Psoas muscle (tissue), 8 donors: ENCODE results near the gene DNAJB14. TPM values are rescaled to one million over a fixed set of nuclear protein-coding genes. Genes with fewer than 3 reads are reported as not detected.

Source experiments
- ATAC-seq, 4 donors: fragments of 200-7000 bp; cut with Tn5 transposase; one replicate each; pipeline ENCODE4 v1.9.1; 2020; ENCODE audit warnings: moderate library complexity in 3 of 4, mild to moderate bottlenecking in 2 of 4
- DNase-seq, 2 donors: peaks; one replicate each; pipeline ENCODE4 v3.0.0-alpha.2; 2020
- H3K27ac ChIP-seq: fragments of 200-600 bp; one replicate; pipeline ENCODE4 v1.8.0; 2022
- H3K27me3 ChIP-seq, 3 donors: fragments of 200-600 bp in 1 of 3; one replicate each; pipeline versions ENCODE4 v1.6.1 to v1.8.0; 2013 to 2022; ENCODE audit warnings: low read length in 2 of 3, mild to moderate bottlenecking in 2 of 3, moderate library complexity in 1 of 3; ENCODE audit not compliant: insufficient read depth in 3 of 3
- H3K36me3 ChIP-seq, 2 donors: fragments of 200-600 bp in 1 of 2; one replicate each; pipeline versions ENCODE4 v1.6.1 to v1.8.0; 2013 to 2022; ENCODE audit warnings: low read depth in 1 of 2, mild to moderate bottlenecking in 1 of 2, moderate library complexity in 1 of 2; ENCODE audit not compliant: insufficient read depth in 1 of 2
- H3K4me1 ChIP-seq: fragments of 200-600 bp; one replicate; pipeline ENCODE4 v1.8.0; 2022
- H3K4me3 ChIP-seq: fragments of 200-600 bp; one replicate; pipeline ENCODE4 v1.8.0; 2022; ENCODE audit warnings: mild to moderate bottlenecking
- H3K9me3 ChIP-seq: fragments of 200-600 bp; one replicate; pipeline ENCODE4 v1.8.0; 2022
- CTCF ChIP-seq: fragments of 200-600 bp; IDR thresholded peaks from one replicate; pipeline ENCODE4 v1.8.0; 2022; ENCODE audit warnings: antibody characterized with exemption
- WGBS, 3 donors: extraction: QIAGEN DNeasy Blood & Tissue Kit; methylation state at CpG; one replicate each; pipeline versions ENCODE4 v1.1.6 to v1.1.7; 2013; 5-methylcytosine and 5-hydroxymethylcytosine counted together
- intact Hi-C, 2 donors: fragments of 100-400 bp; cut with DNase I; formaldehyde crosslinking; loops; one replicate each; pipeline versions ENCODE4 v1.11.0 to v1.14.2; 2022
- polyA plus RNA-seq, 3 donors: library from polyadenylated mRNA; stranded (reverse); fragments of 200-250 nt; gene quantifications; one replicate each; pipeline ENCODE4 v1.2.3, GENCODE V29; 2013
- total RNA-seq, 4 donors: library from RNA; stranded (reverse); fragmentation: NEBNext Ultra II Directional in 2 of 4; extraction: Animal tissue kit (Norgen Biotek cat#: 25700) in 2 of 4; gene quantifications; one replicate each; pipeline versions ENCODE4 v1.2.1 to v1.2.4, GENCODE V29; 2021 to 2023
- donor health status: healthy with polysubstance abuse.
- donor health status: DM: no; HTN: no; CAD: no; lungs with moderate emphysema.
- donor health status: Bipolar disorder and iron deficiency.
- donor health status: healthy.
- donor health status: DM: yes; HTN: yes; CAD: no.
- donor health status: DM: no; HTN: no; CAD: no.
- donor health status: DM: no; HTN: no; CAD: no.
- donor health status: DM: yes; HTN: yes; CAD: no.

Gene DNAJB14
- total and polyA plus RNA-seq, 7 donors: 3.3 to 16.7 (median 12.9) TPM

DNA sequence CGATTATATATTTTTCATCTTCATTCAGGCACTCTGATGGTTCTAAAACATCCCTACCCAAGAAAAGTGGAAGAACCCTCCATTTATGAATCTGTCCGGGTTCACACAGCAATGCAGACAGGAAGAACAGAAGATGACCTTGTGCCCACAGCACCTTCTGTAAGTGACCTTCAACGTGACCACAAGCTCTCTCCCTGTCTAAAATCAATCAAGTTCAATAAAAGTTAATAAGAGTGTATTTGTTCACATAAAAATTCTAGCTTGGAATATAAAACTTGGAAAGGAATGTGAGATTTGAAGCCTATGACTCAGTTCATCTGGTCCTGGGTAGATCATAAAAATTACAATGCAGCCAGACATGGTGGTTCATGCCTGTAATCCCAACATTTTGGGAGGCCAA, 93.2 kb downstream of the DNAJB14 start:
- H3K4me3 ChIP-seq: no peak overlapping the region
- ATAC-seq: no peak
- no peaks in the 10 kb centered on the region for H3K27me3 ChIP-seq
- no peaks in the 10 kb centered on the region for H3K36me3 ChIP-seq
- no peak overlapping the region for H3K27ac ChIP-seq
- 81 to 91% (median 82%) methylated on average over 3 of the region's 3 CpGs for WGBS, 3 donors
- H3K9me3 ChIP-seq: no peaks in the 10 kb centered on the region
- H3K4me1 ChIP-seq: no peaks in the 10 kb centered on the region
- intact Hi-C loops: no loop called here
- no peak for DNase-seq
- TF ChIP-seq CTCF: no peak

GRCh38 chr4:99852199-99852749, 94.1 kb downstream of the DNAJB14 start:
- 86 to 91% (median 88%) methylated on average over 3 of the region's 3 CpGs for WGBS, 3 donors
- no peak overlapping the region for H3K27ac ChIP-seq
- intact Hi-C loops: no loop called here
- no peak for TF ChIP-seq CTCF
- H3K36me3 ChIP-seq: no peaks in the 10 kb centered on the region
- no peak overlapping the region for H3K4me3 ChIP-seq
- no peaks in the 10 kb centered on the region for H3K4me1 ChIP-seq
- no peak for DNase-seq
- H3K9me3 ChIP-seq: no peaks in the 10 kb centered on the region
- H3K27me3 ChIP-seq: no peaks in the 10 kb centered on the region
- no peak for ATAC-seq

DNA sequence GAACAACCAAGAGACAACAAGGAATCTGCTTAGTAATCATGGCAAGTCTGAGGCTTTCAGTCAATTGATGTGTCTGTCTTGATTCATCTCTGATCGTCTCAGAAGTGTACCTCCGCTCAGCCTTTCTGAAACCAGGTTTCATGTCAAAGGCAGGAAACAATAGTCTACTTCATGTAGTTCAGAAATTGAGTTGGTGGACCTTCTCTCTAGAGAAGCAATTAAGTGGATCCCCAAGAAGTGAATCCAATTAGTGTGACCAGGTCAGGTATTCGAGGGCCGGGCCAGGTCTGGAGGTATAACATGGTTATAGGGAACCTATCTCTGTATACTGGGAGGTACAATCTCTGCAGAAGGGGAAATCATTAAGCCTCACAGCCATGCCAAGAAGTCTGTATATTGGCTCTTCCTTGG, 97.8 kb downstream of the DNAJB14 start:
- no peak overlapping the region for H3K4me3 ChIP-seq
- H3K27ac ChIP-seq: no peak overlapping the region
- H3K9me3 ChIP-seq: no peaks in the 10 kb centered on the region
- intact Hi-C loops: no loop called here
- H3K4me1 ChIP-seq: no peaks in the 10 kb centered on the region
- DNase-seq: no peak
- no peak for TF ChIP-seq CTCF
- H3K27me3 ChIP-seq: no peaks in the 10 kb centered on the region
- WGBS, 3 donors: 91 to 96% (median 96%) methylated on average over 4 of the region's 4 CpGs
- H3K36me3 ChIP-seq: no peaks in the 10 kb centered on the region
- ATAC-seq: no peak

DNA sequence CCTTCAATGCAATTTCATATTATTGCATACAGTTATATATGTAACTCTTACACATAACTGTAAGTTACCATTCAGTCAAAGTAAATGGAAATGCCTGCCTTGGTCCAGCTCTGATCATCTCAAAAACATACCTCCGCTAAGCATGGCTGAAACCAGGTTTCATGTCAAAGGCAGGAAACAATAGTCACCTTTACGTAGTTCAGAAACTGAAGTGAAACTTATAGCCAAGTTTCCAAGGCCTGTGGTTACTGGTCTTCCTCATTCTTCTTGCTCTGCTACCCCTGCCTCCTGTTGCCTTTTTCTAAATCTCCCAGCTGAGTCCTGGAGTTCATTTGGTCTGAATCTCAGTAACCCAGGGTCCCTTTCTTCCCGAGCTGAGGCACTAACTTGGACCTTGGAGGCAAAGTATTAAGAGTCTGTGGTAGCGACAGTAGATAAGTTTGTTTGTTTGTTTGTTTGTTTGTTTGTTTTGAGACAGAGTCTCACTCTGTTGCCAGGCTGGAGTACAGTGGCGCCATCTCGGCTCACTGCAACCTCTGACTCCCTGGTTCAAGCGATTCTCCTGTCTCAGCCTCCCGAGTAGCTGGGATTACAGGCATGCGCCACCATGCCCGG, 98.9 kb downstream of the DNAJB14 start:
- Histone ChIP-seq H3K27me3 (no peaks in the 10 kb centered on the region), H3K36me3 (no peaks in the 10 kb centered on the region), H3K27ac (no peak overlapping the region), H3K4me1 (no peaks in the 10 kb centered on the region), H3K9me3 (no peaks in the 10 kb centered on the region), H3K4me3 (no peak overlapping the region)
- intact Hi-C loops: no loop called here
- TF ChIP-seq CTCF: no peak
- DNase-seq: no peak
- no peak for ATAC-seq
- WGBS, 3 donors: 88 to 93% (median 92%) methylated on average over 10 of the region's 10 CpGs

DNA sequence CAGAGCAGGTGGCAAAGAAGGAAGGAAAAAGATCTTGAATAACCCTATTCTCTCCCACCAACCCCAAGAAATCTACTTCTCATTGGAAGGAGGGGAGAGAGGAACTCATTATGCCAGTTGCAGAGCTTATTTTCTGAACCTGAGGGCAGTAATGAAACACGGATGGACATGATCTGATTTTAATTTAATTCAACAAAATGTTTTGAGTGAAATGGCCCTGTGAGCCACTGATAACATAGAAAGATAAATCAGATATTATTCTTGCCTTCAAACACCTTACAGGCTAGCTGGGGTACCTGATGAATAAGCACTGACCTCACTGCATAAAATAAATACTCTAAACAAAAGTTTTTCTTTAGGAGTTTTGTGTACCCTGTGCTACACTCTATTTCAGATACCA, 99.5 kb downstream of the DNAJB14 start:
- H3K9me3 ChIP-seq: no peaks in the 10 kb centered on the region
- TF ChIP-seq CTCF: no peak
- no peak overlapping the region for H3K27ac ChIP-seq
- no peak for ATAC-seq
- intact Hi-C loops: no loop called here
- no peaks in the 10 kb centered on the region for H3K27me3 ChIP-seq
- H3K4me1 ChIP-seq: no peaks in the 10 kb centered on the region
- no peak overlapping the region for H3K4me3 ChIP-seq
- no peaks in the 10 kb centered on the region for H3K36me3 ChIP-seq
- 57 to 59% (median 58%) methylated on average over 1 of the region's 1 CpG for WGBS, 3 donors
- DNase-seq: no peak
